WTC11 (cell line): ENCODE data around the gene ARAF. TPM values are rescaled to one million over a fixed set of nuclear protein-coding genes. Genes with fewer than 3 reads are reported as not detected.

Experiments used
- ATAC-seq: fragments of 200-7000 bp; cut with Tn5 transposase; 2 replicates; pipeline ENCODE4 v1.10.0; 2021; ENCODE audit warnings: mild to moderate bottlenecking, moderate library complexity
- CTCF ChIA-PET: fragments of 300-600 bp; sonication (Branson Sonifier 250); formaldehyde crosslinking; loops from one replicate; lab custom pipeline; 2021; ENCODE audit warnings: antibody characterized with exemption; lab: Charles Lee
- POLR2A ChIA-PET: fragments of 350-600 bp; sonication (Branson Sonifier 250); formaldehyde crosslinking; loops from one replicate; lab custom pipeline; 2021; ENCODE audit warnings: antibody characterized with exemption; lab: Charles Lee
- DNase-seq: peaks from one replicate; pipeline ENCODE4 v3.0.0; 2021; ENCODE audit warnings: low spot score
- H3K27ac Mint-ChIP-seq: 2 replicates; pipeline ENCODE4 v1.8.0; 2021; ENCODE audit warnings: mixed read lengths
- H3K27me3 Mint-ChIP-seq: 2 replicates; pipeline ENCODE4 v1.8.0; 2021; ENCODE audit warnings: low read depth, mild to moderate bottlenecking, moderate library complexity, mixed read lengths
- H3K36me3 Mint-ChIP-seq: 2 replicates; pipeline ENCODE4 v1.8.0; 2021; ENCODE audit warnings: mixed read lengths
- H3K4me1 Mint-ChIP-seq: 2 replicates; pipeline ENCODE4 v1.8.0; 2022; ENCODE audit warnings: mixed read lengths
- H3K4me3 Mint-ChIP-seq: 2 replicates; pipeline ENCODE4 v1.8.0; 2021; ENCODE audit warnings: mild to moderate bottlenecking, moderate library complexity, mixed read lengths
- H3K9me3 Mint-ChIP-seq: 2 replicates; pipeline ENCODE4 v1.8.0; 2021; ENCODE audit warnings: mixed read lengths
- ATF3 ChIP-seq: sonication (generic); formaldehyde crosslinking; conservative IDR thresholded peaks from 2 replicates; pipeline ENCODE4 v1.8.1; 2022; ENCODE audit warnings: mild to moderate bottlenecking, missing genetic modification reagents
- ATF6 ChIP-seq: sonication (generic); formaldehyde crosslinking; IDR thresholded peaks from 2 replicates; pipeline ENCODE4 v1.8.1; 2023; ENCODE audit warnings: mild to moderate bottlenecking, missing genetic modification reagents
- CREB1 ChIP-seq: sonication (generic); formaldehyde crosslinking; IDR thresholded peaks from 2 replicates; pipeline ENCODE4 v1.8.0; 2023; ENCODE audit warnings: mild to moderate bottlenecking, missing genetic modification reagents
- E2F4 ChIP-seq: sonication (generic); formaldehyde crosslinking; IDR thresholded peaks from 2 replicates; pipeline ENCODE4 v1.8.1; 2022; ENCODE audit warnings: low read depth, mild to moderate bottlenecking, moderate library complexity, missing genetic modification reagents, borderline replicate concordance
- EMX1 ChIP-seq: fragments of 250-450 bp; sonication (Bioruptor Pico); IDR thresholded peaks from 2 replicates; pipeline ENCODE4 v1.8.0; 2021; ENCODE audit warnings: mild to moderate bottlenecking
- FOXP4 ChIP-seq: sonication (generic); formaldehyde crosslinking; IDR thresholded peaks from 2 replicates; pipeline ENCODE4 v1.8.0; 2022; ENCODE audit warnings: mild to moderate bottlenecking, missing genetic modification reagents
- GRHL2 ChIP-seq: fragments of 250-450 bp; sonication (Bioruptor Pico); IDR thresholded peaks from 2 replicates; pipeline ENCODE4 v1.8.0; 2022; ENCODE audit warnings: mild to moderate bottlenecking, moderate library complexity; ENCODE audit not compliant: insufficient replicate concordance, severe bottlenecking
- GTF2I ChIP-seq: fragments of 250-450 bp; sonication (Bioruptor Pico); conservative IDR thresholded peaks from 2 replicates; pipeline ENCODE4 v1.4.0; 2021; ENCODE audit warnings: mild to moderate bottlenecking
- HMGXB4 ChIP-seq: sonication (generic); formaldehyde crosslinking; IDR thresholded peaks from 2 replicates; pipeline ENCODE4 v1.8.1; 2023; ENCODE audit warnings: mild to moderate bottlenecking, moderate library complexity, missing genetic modification reagents
- JAZF1 ChIP-seq: fragments of 250-450 bp; sonication (Bioruptor Pico); IDR thresholded peaks from 2 replicates; pipeline ENCODE4 v1.9.0; 2021; ENCODE audit warnings: moderate library complexity, mild to moderate bottlenecking, inconsistent platforms
- MLX ChIP-seq: sonication (generic); formaldehyde crosslinking; IDR thresholded peaks from 2 replicates; pipeline ENCODE4 v1.8.1; 2023; ENCODE audit warnings: mild to moderate bottlenecking, missing genetic modification reagents, moderate library complexity
- NFATC4 ChIP-seq: fragments of 250-450 bp; sonication (Bioruptor Pico); IDR thresholded peaks from 2 replicates; pipeline ENCODE4 v1.9.0; 2021; ENCODE audit warnings: mild to moderate bottlenecking
- NFYB ChIP-seq: sonication (generic); formaldehyde crosslinking; conservative IDR thresholded peaks from 2 replicates; pipeline ENCODE4 v1.8.0; 2022; ENCODE audit warnings: low read depth, missing genetic modification reagents
- SP1 ChIP-seq: sonication (generic); formaldehyde crosslinking; conservative IDR thresholded peaks from 2 replicates; pipeline ENCODE4 v1.8.1; 2022; ENCODE audit warnings: missing genetic modification reagents
- TP53 ChIP-seq: sonication (generic); formaldehyde crosslinking; IDR thresholded peaks from 2 replicates; pipeline ENCODE4 v1.8.1; 2023; ENCODE audit warnings: mild to moderate bottlenecking, missing genetic modification reagents
- ZBTB21 ChIP-seq: sonication (generic); formaldehyde crosslinking; IDR thresholded peaks from 2 replicates; pipeline ENCODE4 v1.8.1; 2023; ENCODE audit warnings: mild to moderate bottlenecking, missing genetic modification reagents, borderline replicate concordance
- ZNF121 ChIP-seq: sonication (generic); formaldehyde crosslinking; IDR thresholded peaks from 2 replicates; pipeline ENCODE4 v1.8.0; 2023; ENCODE audit warnings: missing genetic modification reagents
- ZNF138 ChIP-seq: sonication (generic); formaldehyde crosslinking; conservative IDR thresholded peaks from 2 replicates; pipeline ENCODE4 v1.8.1; 2022; ENCODE audit warnings: mild to moderate bottlenecking, moderate library complexity, missing genetic modification reagents
- ZNF219 ChIP-seq: sonication (generic); formaldehyde crosslinking; IDR thresholded peaks from 2 replicates; pipeline ENCODE4 v1.8.0; 2023; ENCODE audit warnings: missing genetic modification reagents, mild to moderate bottlenecking, borderline replicate concordance
- ZNF317 ChIP-seq: sonication (generic); formaldehyde crosslinking; IDR thresholded peaks from 2 replicates; pipeline ENCODE4 v1.8.1; 2023; ENCODE audit warnings: low read depth, mild to moderate bottlenecking, moderate library complexity, missing genetic modification reagents, borderline replicate concordance
- ZNF671 ChIP-seq: fragments of 250-450 bp; sonication (Bioruptor Pico); IDR thresholded peaks from 2 replicates; pipeline ENCODE4 v1.8.0; 2021; ENCODE audit warnings: mild to moderate bottlenecking
- total RNA-seq: library from RNA; stranded (reverse); gene quantifications from 3 replicates; pipeline ENCODE4 v1.2.3, GENCODE V29; 2021

Gene ARAF
- total RNA-seq, 1 experiment from 2014 or later = 55.1 TPM

GRCh38 chrX:47595716-47596251 is 34.8 kb downstream of the ARAF start (continued):
- TF ChIP-seq JAZF1 (CRISPR knock-in tag) (no peak), ZBTB21 (no peak), E2F4 (CRISPR knock-in tag) (no peak)

- POLR2A ChIA-PET = interaction anchor here (0.9 kb wide), 1 partner anchor 23 kb away, joined by 3 read pairs; no protein-coding TSS in a partner anchor
- no peak for DNase-seq
- Mint-ChIP-seq H3K36me3 (peaks cover 4% of the 10 kb centered on the region; the same call in 1 of the 2 replicates), H3K27me3 (no peaks in the 10 kb centered on the region), H3K9me3 (peaks cover 4% of the 10 kb centered on the region; the same call in 1 of the 2 replicates), H3K27ac (no peak overlapping the region), H3K4me3 (no peak overlapping the region), H3K4me1 (peaks cover 9% of the 10 kb centered on the region)
- TF ChIP-seq ZNF219 (CRISPR knock-in tag) (no peak), NFYB (CRISPR knock-in tag) (no peak), ZNF317 (CRISPR knock-in tag) (no peak), MLX (no peak), TP53 (CRISPR knock-in tag) (no peak)
- no peak for ATAC-seq
- CTCF ChIA-PET = interaction anchor here (1.0 to 1.2 kb wide), 2 partner anchors 11 to 14 kb away, joined by 3 to 4 read pairs; partner anchors contain the start of gene TIMP1
These were observed 35.3 kb downstream of the ARAF start for GRCh38 chrX:47596256-47596655.

GRCh38 chrX:47597222-47597621 is 36.2 kb downstream of the ARAF start:
- DNase-seq = no peak
- ATAC-seq = no peak
- Mint-ChIP-seq H3K4me3 (no peak overlapping the region), H3K9me3 (peaks cover 4% of the 10 kb centered on the region; the same call in 1 of the 2 replicates), H3K27me3 (no peaks in the 10 kb centered on the region), H3K36me3 (peaks cover 4% of the 10 kb centered on the region; the same call in 1 of the 2 replicates), H3K4me1 (peaks cover 9% of the 10 kb centered on the region), H3K27ac (peak overlapping the region; percentile 82; the same call in 1 of the 2 replicates)
- ChIA-PET POLR2A (interaction anchor here (0.6 to 0.7 kb wide), 3 partner anchors 72 to 452 kb away, joined by 3 to 5 read pairs (median 5); partner anchors contain the start of gene RBM10), CTCF (no interaction called here)
- TF ChIP-seq ATF3 (CRISPR knock-in tag) (no peak), ATF6 (CRISPR knock-in tag) (no peak), GTF2I (CRISPR knock-in tag) (no peak), FOXP4 (CRISPR knock-in tag) (no peak), NFATC4 (CRISPR knock-in tag) (no peak), CREB1 (CRISPR knock-in tag) (no peak), SP1 (CRISPR knock-in tag) (no peak), ZNF671 (CRISPR knock-in tag) (no peak), TP53 (CRISPR knock-in tag) (no peak), ZNF138 (CRISPR knock-in tag) (no peak), HMGXB4 (CRISPR knock-in tag) (no peak), GRHL2 (CRISPR knock-in tag) (no peak), E2F4 (CRISPR knock-in tag) (no peak), EMX1 (CRISPR knock-in tag) (no peak), ZNF121 (CRISPR knock-in tag) (no peak), ZNF219 (CRISPR knock-in tag) (no peak), ZNF317 (CRISPR knock-in tag) (no peak)
